Mesendoderm (in vitro differentiated cells): Measurements from ENCODE around the gene PLA2G1B. TPM values are rescaled to one million over a fixed set of nuclear protein-coding genes. Genes with fewer than 3 reads are reported as not detected.

Experiments used
- DNase-seq: peaks from one replicate; pipeline ENCODE4 v3.0.0; 2013
- H2AK5ac ChIP-seq: 2 replicates; pipeline ENCODE4 v1.6.1; 2013; ENCODE audit warnings: low read length, inconsistent platforms
- H2BK120ac ChIP-seq: 2 replicates; pipeline ENCODE4 v1.6.1; 2013; ENCODE audit warnings: low read depth, mild to moderate bottlenecking, low read length, moderate library complexity, mixed read lengths
- H2BK15ac ChIP-seq: replicated peaks from 2 replicates; pipeline ENCODE4 v1.6.1; 2013; ENCODE audit warnings: low read depth, mild to moderate bottlenecking, moderate library complexity
- H2BK5ac ChIP-seq: 2 replicates; pipeline ENCODE4 v1.6.1; 2013; ENCODE audit warnings: low read length, inconsistent platforms
- H3K18ac ChIP-seq: 2 replicates; pipeline ENCODE4 v1.6.1; 2013; ENCODE audit warnings: mild to moderate bottlenecking, low read length, mixed read lengths
- H3K23ac ChIP-seq: one replicate; pipeline ENCODE4 v1.6.1; 2013; ENCODE audit warnings: low read length
- H3K27ac ChIP-seq: 2 replicates; pipeline ENCODE4 v1.5.1; 2013; ENCODE audit warnings: low read depth, mild to moderate bottlenecking, inconsistent platforms, low read length, moderate library complexity
- H3K27me3 ChIP-seq: 2 replicates; pipeline ENCODE4 v1.6.1; 2013; ENCODE audit warnings: low read length, control low read depth, mild to moderate bottlenecking, inconsistent platforms; ENCODE audit not compliant: insufficient read depth, poor library complexity
- H3K36me3 ChIP-seq: 2 replicates; pipeline ENCODE4 v1.6.1; 2013; ENCODE audit warnings: low read length, inconsistent platforms; ENCODE audit not compliant: control insufficient read depth, insufficient read depth
- H3K4ac ChIP-seq: one replicate; pipeline ENCODE4 v1.6.1; 2013; ENCODE audit warnings: low read depth, mild to moderate bottlenecking, low read length, moderate library complexity
- H3K4me1 ChIP-seq: 2 replicates; pipeline ENCODE4 v1.6.1; 2013; ENCODE audit warnings: low read depth, low read length, inconsistent platforms; ENCODE audit not compliant: control insufficient read depth
- H3K4me2 ChIP-seq: 2 replicates; pipeline ENCODE4 v1.6.1; 2013; ENCODE audit warnings: low read length
- H3K4me3 ChIP-seq: 2 replicates; pipeline ENCODE4 v1.5.1; 2013; ENCODE audit warnings: mild to moderate bottlenecking, low read length
- H3K56ac ChIP-seq: one replicate; pipeline ENCODE4 v1.6.1; 2013; ENCODE audit warnings: low read length
- H3K79me1 ChIP-seq: 2 replicates; pipeline ENCODE4 v1.6.1; 2013; ENCODE audit warnings: low read length, inconsistent platforms
- H3K79me2 ChIP-seq: 2 replicates; pipeline ENCODE4 v1.6.1; 2013; ENCODE audit warnings: mild to moderate bottlenecking, low read length; ENCODE audit not compliant: control insufficient read depth, insufficient read depth
- H3K9ac ChIP-seq: 2 replicates; pipeline ENCODE4 v1.6.1; 2013; ENCODE audit warnings: low read length, inconsistent platforms
- H4K5ac ChIP-seq: one replicate; pipeline ENCODE4 v1.6.1; 2013; ENCODE audit warnings: low read length
- H4K8ac ChIP-seq: one replicate; pipeline ENCODE4 v1.6.1; 2013; ENCODE audit warnings: low read depth, mild to moderate bottlenecking, control low read depth, low read length, moderate library complexity
- WGBS: extraction: QIAGEN DNeasy Blood & Tissue Kit; methylation state at CpG from one replicate; pipeline ENCODE4 v1.1.7; 2013; ENCODE audit warnings: low lambda C conversion rate, missing lambda C conversion rate; ENCODE audit not compliant: insufficient coverage; ENCODE audit errors: extremely low coverage; 5-methylcytosine and 5-hydroxymethylcytosine counted together
- polyA plus RNA-seq, 2 experiments: library from polyadenylated mRNA; stranded (reverse); fragments of 200-250 nt; gene quantifications; one replicate each; pipeline ENCODE4 v1.2.3, GENCODE V29; 2013

Gene PLA2G1B
- polyA plus RNA-seq (2013, experiment 1 of 2), result not detected
- not detected for polyA plus RNA-seq (2013, experiment 2 of 2)

- no peaks in the 10 kb centered on the region for H3K79me2 ChIP-seq
- H3K4me1 ChIP-seq, result no peaks in the 10 kb centered on the region
- no peaks in the 10 kb centered on the region for H3K36me3 ChIP-seq
- no peak within 1 kb of the TSS for H3K9ac ChIP-seq
- no peak within 1 kb of the TSS for H3K27ac ChIP-seq
- H2BK15ac ChIP-seq, result no peak within 1 kb of the TSS
- WGBS, result no CpG with 5 or more reads among the region's 5 CpGs
- H3K56ac ChIP-seq, result no peak within 1 kb of the TSS
- H3K79me1 ChIP-seq, result no peaks in the 10 kb centered on the region
- H4K8ac ChIP-seq, result no peak within 1 kb of the TSS
- no peak within 1 kb of the TSS for H2AK5ac ChIP-seq
- no peaks in the 10 kb centered on the region for H3K27me3 ChIP-seq
- H3K4me2 ChIP-seq, result no peak within 1 kb of the TSS
- H2BK5ac ChIP-seq, result no peak within 1 kb of the TSS
- H3K4ac ChIP-seq, result no peak within 1 kb of the TSS
- H3K23ac ChIP-seq, result no peak within 1 kb of the TSS
- no peak for DNase-seq
- no peak within 1 kb of the TSS for H3K18ac ChIP-seq
- no peak within 1 kb of the TSS for H4K5ac ChIP-seq
- H3K4me3 ChIP-seq, result no peak within 1 kb of the TSS
- H2BK120ac ChIP-seq, result no peak within 1 kb of the TSS
Observed at GRCh38 chr12:120327593-120327992, at the start of gene PLA2G1B. TSS of gene PLA2G1B (minus strand) at chr12:120327779. CDS start at chr12:120327753, 26 bp downstream.

GRCh38 chr12:120376934-120377572 lies 49.5 kb upstream of the PLA2G1B start:
- H3K27me3 ChIP-seq, result no peaks in the 10 kb centered on the region
- H4K5ac ChIP-seq, result no peak overlapping the region
- H3K23ac ChIP-seq, result no peak overlapping the region
- no CpG with 5 or more reads among the region's 5 CpGs for WGBS
- H3K79me2 ChIP-seq, result no peaks in the 10 kb centered on the region
- H3K4ac ChIP-seq, result no peak overlapping the region
- no peak overlapping the region for H3K27ac ChIP-seq
- H3K4me2 ChIP-seq, result no peak overlapping the region
- H3K4me3 ChIP-seq, result no peak overlapping the region
- H2BK5ac ChIP-seq, result no peak overlapping the region
- H3K79me1 ChIP-seq, result no peaks in the 10 kb centered on the region
- H2AK5ac ChIP-seq, result no peak overlapping the region
- DNase-seq, result no peak
- no peak overlapping the region for H2BK15ac ChIP-seq
- no peak overlapping the region for H4K8ac ChIP-seq
- no peak overlapping the region for H3K18ac ChIP-seq
- H3K4me1 ChIP-seq, result no peaks in the 10 kb centered on the region
- no peak overlapping the region for H3K9ac ChIP-seq
- H3K36me3 ChIP-seq, result no peaks in the 10 kb centered on the region
- H3K56ac ChIP-seq, result no peak overlapping the region
- no peak overlapping the region for H2BK120ac ChIP-seq

DNA sequence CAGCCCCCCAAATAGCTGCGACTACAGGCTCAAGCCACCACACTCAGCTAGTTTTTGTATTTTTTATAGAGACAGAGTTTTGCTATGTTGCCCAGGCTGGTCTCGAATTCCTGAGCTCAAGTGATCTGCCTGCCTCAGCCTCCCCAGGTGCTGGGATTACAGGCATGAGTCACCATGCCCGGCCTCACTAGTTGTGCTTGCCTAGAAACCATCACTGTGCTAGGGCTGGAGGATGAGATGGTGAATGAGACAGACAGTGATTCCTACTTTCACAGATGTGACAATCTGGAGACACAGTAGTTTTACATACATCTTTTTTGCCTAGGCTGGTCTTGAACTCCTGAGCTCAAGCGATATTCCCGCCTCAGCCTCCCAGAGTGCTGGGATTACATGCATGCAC lies 48.8 kb upstream of the PLA2G1B start:
- no peak overlapping the region for H4K5ac ChIP-seq
- H4K8ac ChIP-seq, result no peak overlapping the region
- H3K4me1 ChIP-seq, result no peaks in the 10 kb centered on the region
- no peak overlapping the region for H3K18ac ChIP-seq
- no peak overlapping the region for H3K4me2 ChIP-seq
- no peak overlapping the region for H2BK5ac ChIP-seq
- no peak overlapping the region for H3K27ac ChIP-seq
- H2BK120ac ChIP-seq, result no peak overlapping the region
- H3K79me1 ChIP-seq, result no peaks in the 10 kb centered on the region
- H3K36me3 ChIP-seq, result no peaks in the 10 kb centered on the region
- H2BK15ac ChIP-seq, result no peak overlapping the region
- H3K4me3 ChIP-seq, result no peak overlapping the region
- H3K27me3 ChIP-seq, result no peaks in the 10 kb centered on the region
- peak; percentile 54 for DNase-seq
- H3K23ac ChIP-seq, result no peak overlapping the region
- H3K4ac ChIP-seq, result no peak overlapping the region
- H3K79me2 ChIP-seq, result no peaks in the 10 kb centered on the region
- no peak overlapping the region for H3K9ac ChIP-seq
- no CpG with 5 or more reads among the region's 5 CpGs for WGBS
- no peak overlapping the region for H3K56ac ChIP-seq
- H2AK5ac ChIP-seq, result no peak overlapping the region

- Histone ChIP-seq H3K4me1 (peaks cover 2% of the 10 kb centered on the region), H2BK15ac (no peak overlapping the region), H4K8ac (no peak overlapping the region), H3K4me3 (no peak overlapping the region), H3K9ac (no peak overlapping the region), H3K79me2 (no peaks in the 10 kb centered on the region), H3K4ac (no peak overlapping the region), H3K79me1 (no peaks in the 10 kb centered on the region), H4K5ac (no peak overlapping the region), H3K56ac (no peak overlapping the region), H3K4me2 (no peak overlapping the region), H3K23ac (no peak overlapping the region), H3K36me3 (no peaks in the 10 kb centered on the region), H3K18ac (no peak overlapping the region), H3K27ac (no peak overlapping the region), H2BK5ac (no peak overlapping the region), H3K27me3 (no peaks in the 10 kb centered on the region), H2AK5ac (no peak overlapping the region), H2BK120ac (no peak overlapping the region)
- no peak for DNase-seq
- WGBS, result no CpG with 5 or more reads among the region's 2 CpGs
Observed at GRCh38 chr12:120376009-120376408, 48.4 kb upstream of the PLA2G1B start.

DNA sequence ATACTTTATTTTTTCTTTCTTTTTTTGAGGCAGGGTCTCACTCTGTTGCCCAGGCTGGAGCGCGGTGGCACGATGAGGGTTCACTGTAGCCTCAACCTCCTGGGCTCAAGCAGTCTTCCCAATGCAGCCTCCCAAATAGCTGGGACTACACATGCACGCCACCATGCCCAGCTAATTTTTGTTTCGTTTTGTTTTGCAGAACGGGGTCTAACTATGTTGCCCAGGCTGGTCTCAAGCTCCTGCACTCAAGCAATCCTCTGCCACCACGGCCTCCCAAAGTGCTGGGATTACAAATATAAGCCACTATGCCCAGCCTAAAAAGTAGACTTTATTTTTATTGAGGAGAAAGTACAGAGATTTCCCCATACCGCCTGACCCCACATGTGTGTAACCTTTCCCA lies 46.1 kb upstream of the PLA2G1B start:
- Histone ChIP-seq H2BK120ac (no peak overlapping the region), H3K79me1 (no peaks in the 10 kb centered on the region), H3K4me1 (peaks cover 11% of the 10 kb centered on the region), H3K4me2 (no peak overlapping the region), H2BK5ac (no peak overlapping the region), H3K18ac (no peak overlapping the region), H3K23ac (no peak overlapping the region), H4K8ac (no peak overlapping the region), H3K27me3 (no peaks in the 10 kb centered on the region), H3K4me3 (no peak overlapping the region), H3K9ac (no peak overlapping the region), H3K56ac (no peak overlapping the region), H3K36me3 (no peaks in the 10 kb centered on the region), H2AK5ac (no peak overlapping the region), H4K5ac (no peak overlapping the region), H3K79me2 (no peaks in the 10 kb centered on the region), H2BK15ac (no peak overlapping the region), H3K4ac (no peak overlapping the region), H3K27ac (no peak overlapping the region)
- no peak for DNase-seq
- no CpG with 5 or more reads among the region's 8 CpGs for WGBS
